Stimulated activated CD4-positive, alpha-beta T cell treated with anti-CD3 and anti-CD28 coated beads, Interleukin-12 subunit alpha, Interleukin-12 subunit beta, amount 100 ng/mL, for 24 hours (primary cell): ENCODE measurements around the gene EFNB2.

Experiments
- DNase-seq, 2 experiments: peaks; one replicate each; pipeline ENCODE4 v3.0.0-alpha.2; 2020; ENCODE audit warnings: low read depth in 2 of 2

The EFNB2 gene

GRCh38 chr13:106535552-106536243, at the start of gene EFNB2:
Gene EFNB2 (minus strand): TSS chr13:106535662. CDS start chr13:106534964, 698 bp downstream.
- DNase-seq: peak; percentile 70 to 72

- DNase-seq: no peak
Measured at GRCh38 chr13:106581225-106581624, 45.8 kb upstream of the EFNB2 start.

- DNase-seq: no peak
Measured at GRCh38 chr13:106575896-106576295, 40.4 kb upstream of the EFNB2 start.

GRCh38 chr13:106573868-106574267, 38.4 kb upstream of the EFNB2 start:
- DNase-seq: no peak

- no peak for DNase-seq
Measured at GRCh38 chr13:106573284-106573846, 37.9 kb upstream of the EFNB2 start.

GRCh38 chr13:106570299-106570852, 34.9 kb upstream of the EFNB2 start:
- DNase-seq: peak; percentile 41 to 53

GRCh38 chr13:106569233-106570095, 34.0 kb upstream of the EFNB2 start:
- no peak for DNase-seq

- no peak for DNase-seq
Measured at GRCh38 chr13:106568299-106569003, 33.0 kb upstream of the EFNB2 start.

- DNase-seq: peak; percentile 90 to 94
Measured at GRCh38 chr13:106567474-106568298, 32.2 kb upstream of the EFNB2 start, which contains the start of gene ARGLU1. Gene ARGLU1 (minus strand): TSS chr13:106568137. CDS start chr13:106567919, 218 bp downstream.

- DNase-seq: peak in 1 of 2 experiments; percentile 31
Measured at GRCh38 chr13:106566641-106567473, 31.4 kb upstream of the EFNB2 start.

- DNase-seq: no peak
Measured at GRCh38 chr13:106565127-106565775, 29.8 kb upstream of the EFNB2 start.

GRCh38 chr13:106562301-106562700, 26.8 kb upstream of the EFNB2 start:
- no peak for DNase-seq

- DNase-seq: peak; percentile 9 to 29
Measured at GRCh38 chr13:106561551-106562170, 26.2 kb upstream of the EFNB2 start.

GRCh38 chr13:106560821-106561220, 25.4 kb upstream of the EFNB2 start:
- DNase-seq: no peak

- no peak for DNase-seq
Measured at GRCh38 chr13:106558527-106558926, 23.1 kb upstream of the EFNB2 start.

- DNase-seq: no peak
Measured at GRCh38 chr13:106555631-106556328, 20.3 kb upstream of the EFNB2 start.

- DNase-seq: no peak
Measured at GRCh38 chr13:106551751-106552150, 16.3 kb upstream of the EFNB2 start.

GRCh38 chr13:106551350-106551749, 15.9 kb upstream of the EFNB2 start:
- DNase-seq: no peak
